Mesenchymal stem cell (in vitro differentiated cells and primary cell): ENCODE measurements around the gene HIVEP3.

Experiments used
- DNase-seq: peaks from one replicate; pipeline ENCODE4 v3.0.0-alpha.2; 2013
- H2AFZ ChIP-seq: one replicate; pipeline ENCODE4 v1.6.1; 2013; ENCODE audit warnings: low read depth, mild to moderate bottlenecking, control low read depth, inconsistent platforms, low read length, moderate library complexity
- H2AK5ac ChIP-seq: 2 replicates; pipeline ENCODE4 v1.6.1; 2013; ENCODE audit warnings: low read length, moderate library complexity, mild to moderate bottlenecking, inconsistent platforms; ENCODE audit not compliant: severe bottlenecking
- H2BK120ac ChIP-seq: one replicate; pipeline ENCODE4 v1.6.1; 2013; ENCODE audit warnings: low read depth, mild to moderate bottlenecking, inconsistent platforms, low read length, moderate library complexity
- H2BK12ac ChIP-seq, 2 experiments: one replicate each; pipeline ENCODE4 v1.6.1; 2013; ENCODE audit warnings: inconsistent platforms in 2 of 2, low read length in 2 of 2, mild to moderate bottlenecking in 2 of 2, moderate library complexity in 2 of 2, control low read depth in 1 of 2
- H2BK15ac ChIP-seq: one replicate; pipeline ENCODE4 v1.6.1; 2013; ENCODE audit warnings: mild to moderate bottlenecking, low read depth, inconsistent platforms; ENCODE audit not compliant: poor library complexity, severe bottlenecking
- H2BK5ac ChIP-seq: 2 replicates; pipeline ENCODE4 v1.6.1; 2013; ENCODE audit warnings: low read depth, mild to moderate bottlenecking, low read length, control low read depth, inconsistent platforms; ENCODE audit not compliant: poor library complexity, severe bottlenecking
- H3K14ac ChIP-seq, 2 experiments: one replicate each; pipeline ENCODE4 v1.6.1; 2013; ENCODE audit warnings: inconsistent platforms in 2 of 2, low read length in 2 of 2, control low read depth in 1 of 2, mild to moderate bottlenecking in 1 of 2, moderate library complexity in 1 of 2
- H3K18ac ChIP-seq, 2 experiments: one replicate each; pipeline ENCODE4 v1.6.1; 2013; ENCODE audit warnings: inconsistent platforms in 2 of 2, low read length in 2 of 2, control low read depth in 1 of 2, low read depth in 1 of 2, mild to moderate bottlenecking in 1 of 2
- H3K23ac ChIP-seq, 2 experiments: one replicate each; pipeline ENCODE4 v1.6.1; 2013; ENCODE audit warnings: inconsistent platforms in 2 of 2, low read length in 2 of 2, mild to moderate bottlenecking in 2 of 2, moderate library complexity in 2 of 2, control low read depth in 1 of 2
- H3K27ac ChIP-seq: 2 replicates; pipeline ENCODE4 v1.5.1; 2013; ENCODE audit warnings: mild to moderate bottlenecking, moderate library complexity, low read length, control low read depth, inconsistent platforms; ENCODE audit not compliant: poor library complexity, severe bottlenecking
- H3K27me3 ChIP-seq, 2 experiments: 2 replicates each; pipeline versions ENCODE4 v1.6.1 to v1.7.0; 2013; ENCODE audit warnings: low read length in 2 of 2, mild to moderate bottlenecking in 2 of 2, moderate library complexity in 2 of 2, control low read depth in 1 of 2, inconsistent platforms in 1 of 2; ENCODE audit not compliant: control insufficient read depth in 1 of 2, insufficient read depth in 1 of 2
- H3K36me3 ChIP-seq, 2 experiments: 2 replicates each; pipeline versions ENCODE4 v1.6.1 to v1.7.0; 2013; ENCODE audit warnings: low read length in 2 of 2, control low read depth in 1 of 2, inconsistent platforms in 1 of 2, low read depth in 1 of 2, mild to moderate bottlenecking in 1 of 2; ENCODE audit not compliant: insufficient read depth in 2 of 2, control insufficient read depth in 1 of 2
- H3K4ac ChIP-seq, 2 experiments: one replicate each; pipeline ENCODE4 v1.6.1; 2013; ENCODE audit warnings: inconsistent platforms in 2 of 2, low read length in 2 of 2, mild to moderate bottlenecking in 2 of 2, moderate library complexity in 2 of 2, control low read depth in 1 of 2, low read depth in 1 of 2
- H3K4me1 ChIP-seq: 2 replicates; pipeline ENCODE4 v1.6.1; 2013; ENCODE audit warnings: low read depth, low read length, control low read depth; ENCODE audit not compliant: control insufficient read depth, insufficient read depth
- H3K4me2 ChIP-seq: 2 replicates; pipeline ENCODE4 v1.6.1; 2013; ENCODE audit warnings: low read length, mild to moderate bottlenecking, inconsistent platforms; ENCODE audit not compliant: poor library complexity, severe bottlenecking
- H3K4me3 ChIP-seq, 2 experiments: 2 replicates each; pipeline versions ENCODE4 v1.5.1 to v1.7.0; 2013; ENCODE audit warnings: low read length in 2 of 2, mild to moderate bottlenecking in 2 of 2, control low read depth in 1 of 2, low read depth in 1 of 2; ENCODE audit not compliant: insufficient read depth in 1 of 2
- H3K79me1 ChIP-seq: replicated peaks from 2 replicates; pipeline ENCODE4 v1.6.1; 2013; ENCODE audit warnings: mild to moderate bottlenecking, control low read depth, low read length, inconsistent platforms; ENCODE audit not compliant: poor library complexity, severe bottlenecking
- H3K9ac ChIP-seq: 2 replicates; pipeline ENCODE4 v1.7.0; 2013; ENCODE audit warnings: mild to moderate bottlenecking, low read length, moderate library complexity
- H3K9me3 ChIP-seq: 2 replicates; pipeline ENCODE4 v1.7.0; 2013; ENCODE audit warnings: mild to moderate bottlenecking, low read length; ENCODE audit not compliant: control insufficient read depth
- H4K8ac ChIP-seq: one replicate; pipeline ENCODE4 v1.6.1; 2013; ENCODE audit warnings: inconsistent platforms, mild to moderate bottlenecking, low read length, moderate library complexity
- H4K91ac ChIP-seq: one replicate; pipeline ENCODE4 v1.6.1; 2013; ENCODE audit warnings: mild to moderate bottlenecking, low read length, inconsistent platforms
- WGBS: methylation state at CpG from one replicate; pipeline ENCODE4 v1.1.7; 2013; ENCODE audit warnings: mixed read lengths; 5-methylcytosine and 5-hydroxymethylcytosine counted together

Gene HIVEP3

DNA sequence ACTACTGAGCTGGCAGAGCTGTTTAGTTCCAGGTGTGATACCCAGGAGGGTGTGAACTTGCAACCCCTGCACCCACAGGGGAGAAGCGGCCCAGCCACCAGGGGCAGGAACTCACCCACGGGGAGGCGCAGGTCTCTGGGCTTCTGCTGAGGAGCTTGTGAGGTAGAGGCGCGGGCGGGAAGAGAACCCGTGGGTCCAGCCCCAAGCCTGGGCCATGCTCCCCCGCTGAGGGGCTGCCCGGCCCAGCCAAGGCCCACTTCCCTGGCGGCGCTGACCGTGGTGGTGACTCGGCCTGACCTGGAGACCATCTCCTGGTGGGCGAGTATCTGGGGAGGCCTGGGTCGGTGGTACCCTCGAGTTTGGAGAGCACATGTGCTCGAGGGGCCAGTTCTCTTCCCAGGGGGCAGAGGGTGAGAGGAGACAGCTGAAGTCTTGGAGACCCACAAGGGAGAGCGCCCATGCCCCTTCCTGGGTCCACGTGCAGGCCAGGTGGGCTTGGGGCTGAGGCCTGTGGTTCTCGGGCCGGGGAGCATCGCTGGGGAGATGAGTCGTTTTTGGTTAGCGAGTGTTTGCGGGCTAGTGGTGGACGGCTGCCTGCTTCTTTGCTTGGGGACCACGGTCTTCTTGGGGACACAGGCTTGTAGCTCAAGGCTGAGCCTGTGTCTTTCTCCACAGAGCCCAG, 405.9 kb downstream of the HIVEP3 start:
- Histone ChIP-seq H2AK5ac (no peak overlapping the region), H4K8ac (no peak overlapping the region), H3K4me2 (no peak overlapping the region), H2AFZ (no peak overlapping the region), H3K79me1 (no peaks in the 10 kb centered on the region), H4K91ac (no peak overlapping the region), H3K27me3 (peaks cover 0 to 19% of the 10 kb centered on the region in 2 experiments), H3K23ac (no peak overlapping the region), H2BK15ac (no peak overlapping the region), H2BK120ac (no peak overlapping the region), H3K4ac (no peak overlapping the region), H3K18ac (no peak overlapping the region), H2BK12ac (no peak overlapping the region), H3K9ac (no peak overlapping the region), H2BK5ac (no peak overlapping the region), H3K36me3 (peaks cover 0 to 33% of the 10 kb centered on the region in 2 experiments), H3K4me3 (no peak overlapping the region), H3K27ac (no peak overlapping the region), H3K9me3 (no peaks in the 10 kb centered on the region), H3K4me1 (peaks cover 16% of the 10 kb centered on the region), H3K14ac (no peak overlapping the region)
- no peak for DNase-seq
- WGBS = 93% methylated on average over 27 of the region's 27 CpGs

DNA sequence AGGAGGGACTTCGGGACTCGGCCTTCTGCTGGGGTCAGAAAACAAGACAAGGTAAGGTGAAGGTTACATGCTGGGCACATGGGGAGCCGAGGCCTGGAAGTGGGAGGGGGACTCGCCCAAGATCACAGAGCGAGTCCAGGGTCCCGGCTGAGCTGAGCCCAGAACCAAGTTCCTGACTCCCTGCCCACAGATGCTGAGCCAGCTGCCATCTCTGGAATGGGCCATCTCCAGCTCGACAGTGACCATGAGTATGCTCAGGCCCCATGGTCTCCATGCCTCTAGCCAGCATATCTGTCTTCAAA, 407.5 kb downstream of the HIVEP3 start:
- H3K27ac ChIP-seq = no peak overlapping the region
- WGBS = 97% methylated on average over 7 of the region's 7 CpGs
- peaks cover 10% of the 10 kb centered on the region for H3K4me1 ChIP-seq
- H3K23ac ChIP-seq = no peak overlapping the region
- H3K27me3 ChIP-seq = peaks cover 0 to 16% of the 10 kb centered on the region in 2 experiments
- no peak overlapping the region for H4K91ac ChIP-seq
- no peak overlapping the region for H3K4ac ChIP-seq
- peaks cover 0 to 32% of the 10 kb centered on the region in 2 experiments for H3K36me3 ChIP-seq
- no peak overlapping the region for H2BK120ac ChIP-seq
- no peak overlapping the region for H3K18ac ChIP-seq
- H3K9ac ChIP-seq = no peak overlapping the region
- no peak overlapping the region for H2AK5ac ChIP-seq
- H3K9me3 ChIP-seq = no peaks in the 10 kb centered on the region
- no peak overlapping the region for H2BK15ac ChIP-seq
- H4K8ac ChIP-seq = no peak overlapping the region
- H3K79me1 ChIP-seq = no peaks in the 10 kb centered on the region
- no peak overlapping the region for H3K4me3 ChIP-seq
- no peak overlapping the region for H2AFZ ChIP-seq
- no peak overlapping the region for H3K14ac ChIP-seq
- no peak overlapping the region for H3K4me2 ChIP-seq
- H2BK5ac ChIP-seq = no peak overlapping the region
- DNase-seq = no peak
- no peak overlapping the region for H2BK12ac ChIP-seq

GRCh38 chr1:41510531-41511238, 408.0 kb downstream of the HIVEP3 start:
- Histone ChIP-seq H3K14ac (no peak overlapping the region), H3K27ac (no peak overlapping the region), H4K8ac (no peak overlapping the region), H3K4me1 (peaks cover 7% of the 10 kb centered on the region), H4K91ac (no peak overlapping the region), H3K18ac (no peak overlapping the region), H2BK15ac (no peak overlapping the region), H3K4ac (no peak overlapping the region), H3K9me3 (no peaks in the 10 kb centered on the region), H2BK12ac (no peak overlapping the region), H3K23ac (no peak overlapping the region), H3K79me1 (no peaks in the 10 kb centered on the region), H3K27me3 (peaks cover 0 to 16% of the 10 kb centered on the region in 2 experiments), H3K4me2 (no peak overlapping the region), H2AFZ (no peak overlapping the region), H2BK120ac (no peak overlapping the region), H3K36me3 (peaks cover 0 to 32% of the 10 kb centered on the region in 2 experiments), H3K4me3 (no peak overlapping the region), H2BK5ac (no peak overlapping the region), H3K9ac (no peak overlapping the region), H2AK5ac (no peak overlapping the region)
- WGBS = 96% methylated on average over 31 of the region's 41 CpGs
- no peak for DNase-seq

GRCh38 chr1:41509270-41509671, 409.5 kb downstream of the HIVEP3 start:
- Histone ChIP-seq H3K4me1 (peaks cover 4% of the 10 kb centered on the region), H3K9ac (no peak overlapping the region), H3K36me3 (peaks cover 0 to 32% of the 10 kb centered on the region in 2 experiments), H3K27ac (no peak overlapping the region), H2AFZ (no peak overlapping the region), H3K4me3 (no peak overlapping the region), H4K91ac (no peak overlapping the region), H3K4me2 (no peak overlapping the region), H2AK5ac (no peak overlapping the region), H4K8ac (no peak overlapping the region), H3K79me1 (no peaks in the 10 kb centered on the region), H2BK120ac (no peak overlapping the region), H3K27me3 (peaks cover 0 to 16% of the 10 kb centered on the region in 2 experiments), H3K14ac (no peak overlapping the region), H2BK15ac (no peak overlapping the region), H3K23ac (no peak overlapping the region), H2BK12ac (no peak overlapping the region), H2BK5ac (no peak overlapping the region), H3K18ac (no peak overlapping the region), H3K4ac (no peak overlapping the region), H3K9me3 (no peaks in the 10 kb centered on the region)
- DNase-seq = no peak
- 82% methylated on average over 8 of the region's 9 CpGs for WGBS
